GM19438 (cell line): Measurements from ENCODE around the gene CNBD2.
"Not testable (repeated sequence)": the region's sequence is repeated elsewhere in the genome, so short reads cannot be mapped to it uniquely, and the experiment has no call there.

ENCODE experiments used
- ATAC-seq: cut with Tn5 transposase; IDR thresholded peaks from one replicate; pipeline ENCODE4 v1.9.1; 2021; ENCODE audit warnings: low read depth; ENCODE audit not compliant: unreplicated experiment

Gene CNBD2

DNA sequence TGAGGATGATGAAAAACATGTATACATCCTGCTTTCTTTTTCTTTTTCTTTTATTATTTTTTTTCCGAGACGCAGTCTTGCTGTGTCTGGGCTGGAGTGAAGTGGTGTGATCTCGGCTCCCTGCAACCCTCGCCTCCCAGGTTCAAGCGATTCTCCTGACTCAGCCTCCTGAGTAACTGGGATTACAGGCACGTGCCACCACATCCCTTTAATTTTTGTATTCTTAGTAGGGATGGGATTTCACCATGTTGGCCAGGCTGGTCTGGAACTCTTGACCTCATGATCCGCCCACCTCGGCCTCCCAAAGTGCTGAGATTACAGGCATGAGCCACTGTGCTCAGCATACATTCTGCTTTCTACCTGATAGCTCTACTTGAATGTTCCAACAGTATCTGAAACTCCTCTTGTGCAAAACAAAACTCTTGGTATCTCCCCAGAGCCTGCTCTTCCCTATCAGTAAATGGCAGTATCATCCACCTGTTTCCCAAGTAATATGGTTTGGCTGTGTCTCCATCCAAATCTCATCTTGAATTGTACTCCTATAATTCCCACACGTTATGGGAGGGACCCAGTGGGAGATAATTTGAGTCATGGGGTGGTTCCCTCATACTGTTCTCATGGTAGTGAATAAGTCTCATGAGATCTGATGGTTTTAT lies 85.6 kb downstream of the CNBD2 start:
- not testable (repeated sequence) for ATAC-seq

DNA sequence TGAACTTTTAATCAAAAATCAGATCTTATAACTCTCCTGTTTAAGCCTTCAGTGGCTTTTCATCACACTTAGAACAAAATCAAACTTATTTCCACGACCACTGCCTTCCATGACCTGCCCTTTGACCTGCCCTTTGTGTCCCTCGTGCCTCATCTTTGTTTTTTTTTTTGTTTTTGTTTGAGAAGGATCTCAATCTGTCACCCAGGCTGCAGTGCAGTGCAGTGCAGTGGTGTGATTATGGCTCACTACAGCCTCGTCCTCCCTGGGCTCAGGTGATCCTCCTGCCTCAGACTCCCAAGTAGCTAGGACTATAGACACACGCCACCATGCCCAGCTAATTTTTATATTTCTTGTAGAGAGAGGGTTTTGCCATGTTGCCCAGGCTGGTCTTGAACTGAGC lies 86.8 kb downstream of the CNBD2 start:
- no peak for ATAC-seq

DNA sequence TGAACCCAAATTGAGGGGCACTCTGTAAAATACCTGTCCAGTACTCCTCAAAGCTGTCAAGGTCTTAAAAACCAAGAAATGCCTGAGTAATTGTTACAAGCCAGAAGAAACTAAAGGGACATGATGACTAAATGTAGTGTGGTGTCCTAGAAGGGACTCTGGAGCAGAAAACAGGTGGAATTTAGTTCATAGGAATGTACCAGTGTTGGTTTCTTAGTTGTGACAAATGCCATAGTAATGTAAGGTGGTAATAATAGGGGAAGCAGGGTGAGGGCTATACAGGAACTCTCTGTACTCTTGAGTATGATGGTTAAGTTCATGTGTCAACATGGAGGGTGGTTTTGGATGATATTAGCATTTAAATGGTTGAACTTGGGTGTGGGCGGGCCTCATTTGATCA lies 92.3 kb downstream of the CNBD2 start:
- ATAC-seq: no peak

DNA sequence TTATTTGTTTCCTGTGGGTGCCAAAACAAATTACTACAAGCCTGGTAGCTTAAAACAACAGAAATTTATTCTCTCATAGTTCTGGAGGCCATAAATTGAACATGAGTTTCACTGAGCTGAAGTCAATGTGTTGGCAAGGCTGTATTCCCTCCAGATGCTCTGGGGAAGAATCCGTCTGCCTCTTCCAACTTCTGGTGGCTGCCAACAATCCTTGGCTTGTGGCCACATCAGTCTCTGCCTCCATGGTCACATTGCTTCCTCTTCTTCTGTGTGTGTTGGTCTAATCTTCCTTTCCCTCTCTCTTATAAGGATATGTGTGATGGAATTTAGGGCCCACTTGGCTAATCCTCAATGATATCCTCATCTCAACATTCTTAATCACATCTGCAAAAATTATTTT lies 93.4 kb downstream of the CNBD2 start:
- ATAC-seq: no peak

DNA sequence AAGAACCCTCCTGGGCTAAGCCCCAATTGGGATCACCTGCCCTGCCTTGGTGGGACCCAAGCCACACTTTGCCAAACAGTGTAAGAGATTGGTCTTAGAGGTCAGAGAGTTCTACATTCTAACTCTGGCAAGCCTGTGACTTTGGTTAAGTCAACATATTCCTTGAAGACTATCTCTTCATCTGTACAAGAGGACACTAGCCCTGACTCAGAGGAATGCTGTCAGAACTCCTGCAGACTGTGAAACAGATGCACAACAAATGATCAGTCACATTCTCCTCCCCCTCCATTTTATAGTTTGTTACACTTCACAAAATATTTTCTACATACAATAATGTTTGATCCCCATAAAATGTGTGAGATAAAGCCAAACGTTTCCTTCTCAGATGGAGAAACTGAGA lies 94.4 kb downstream of the CNBD2 start:
- ATAC-seq: no peak

DNA sequence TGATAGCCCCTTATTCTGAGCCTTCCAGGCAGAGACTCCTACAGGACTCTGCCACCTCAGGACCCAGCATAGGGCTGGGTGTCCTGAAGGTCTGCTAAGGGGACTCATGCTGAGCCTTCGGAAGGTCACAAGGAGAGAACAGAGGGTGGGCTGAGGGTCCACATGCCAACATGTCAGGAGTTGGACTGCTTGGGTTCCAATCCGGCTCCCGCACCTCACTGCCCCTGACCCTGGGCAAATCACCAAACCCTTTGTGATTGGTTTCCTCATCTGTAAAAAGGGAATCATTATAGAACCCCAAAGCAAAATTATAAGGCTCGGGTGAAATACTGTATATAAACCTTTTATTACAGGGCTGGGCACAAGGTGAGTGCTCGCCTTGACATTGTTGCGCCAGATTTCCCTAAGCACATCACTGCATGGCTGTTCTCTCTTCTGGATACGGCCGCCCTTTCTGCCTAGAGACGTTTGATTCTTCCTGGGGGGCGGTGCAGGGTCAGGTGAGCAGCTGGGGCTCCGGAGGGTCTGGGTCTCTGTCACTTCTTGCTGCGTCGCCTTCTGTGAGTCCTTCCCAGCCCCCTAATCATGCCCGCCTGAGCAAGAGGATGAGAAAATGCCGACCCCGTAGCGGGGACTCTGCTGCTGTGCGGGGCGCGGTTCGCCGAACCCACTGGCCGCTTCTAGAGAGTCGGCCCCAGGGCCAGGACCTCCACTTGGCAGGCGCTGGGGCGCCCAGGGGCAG lies 95.7 kb downstream of the CNBD2 start:
- no peak for ATAC-seq

DNA sequence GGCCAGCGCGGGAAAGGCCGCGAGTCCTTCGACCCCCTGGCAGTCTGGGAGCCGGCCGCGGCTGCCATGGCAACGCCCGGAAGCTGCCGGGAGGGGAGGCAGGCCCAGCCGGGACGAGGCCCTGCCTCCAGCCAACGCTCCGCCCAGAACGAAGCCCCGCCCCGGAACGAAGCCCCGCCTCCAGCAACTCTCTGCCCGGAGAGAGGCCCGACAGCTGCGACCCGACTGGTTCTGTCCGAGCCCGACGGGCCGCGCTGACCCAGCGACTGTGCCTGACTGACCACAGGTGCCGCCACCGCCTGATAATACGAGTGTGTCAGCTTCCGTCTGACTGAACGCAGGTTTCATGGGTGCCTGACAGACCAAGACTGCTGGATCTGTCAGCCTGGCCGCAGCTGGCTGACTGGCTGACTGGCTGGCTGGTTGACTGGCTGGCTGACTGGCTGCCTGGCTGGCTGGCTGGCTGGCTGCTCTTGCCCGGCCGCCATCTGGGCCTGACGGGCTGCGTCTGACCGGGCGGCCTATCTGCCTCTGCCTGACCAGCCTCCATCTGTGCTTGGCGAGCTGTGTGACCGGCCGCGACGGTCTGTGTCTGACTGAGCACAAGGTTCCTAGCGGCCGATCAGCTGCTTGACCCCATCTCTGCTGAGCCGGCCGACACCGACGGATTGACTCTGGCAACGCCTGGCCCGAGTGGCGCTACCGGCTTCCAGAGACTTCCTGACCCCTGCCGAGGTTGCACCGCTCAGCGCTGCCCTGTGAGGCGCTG lies 96.5 kb downstream of the CNBD2 start:
- peak; percentile 91 for ATAC-seq

DNA sequence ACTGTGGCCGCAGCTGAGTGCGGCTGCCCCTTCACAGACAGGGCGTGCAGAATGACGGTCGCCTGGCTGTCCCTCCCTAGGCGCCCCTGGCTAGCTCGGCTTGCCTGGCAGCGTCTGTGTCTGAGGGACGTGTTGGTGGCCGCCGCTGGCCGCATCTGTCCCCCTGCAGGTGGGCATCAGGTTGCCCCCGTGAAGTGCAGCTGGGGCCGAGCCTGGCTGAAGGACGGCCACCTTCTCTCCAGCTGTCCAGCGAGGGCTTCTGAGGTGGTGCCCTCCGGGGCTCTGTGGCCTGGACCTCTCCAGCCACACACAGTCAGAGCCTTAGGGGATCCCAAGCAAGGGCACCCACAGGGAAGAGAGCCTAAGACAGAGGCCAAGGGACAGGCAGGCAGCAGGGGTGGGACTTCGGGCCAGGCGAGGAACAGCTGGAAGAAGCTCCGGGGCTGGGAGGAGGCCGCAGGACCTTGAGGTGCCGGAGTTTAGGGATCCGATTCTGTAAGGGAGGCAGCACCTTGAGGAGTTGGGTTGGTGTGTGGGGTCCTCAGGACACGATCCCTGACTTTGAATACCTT lies 97.1 kb downstream of the CNBD2 start:
- ATAC-seq: no peak

DNA sequence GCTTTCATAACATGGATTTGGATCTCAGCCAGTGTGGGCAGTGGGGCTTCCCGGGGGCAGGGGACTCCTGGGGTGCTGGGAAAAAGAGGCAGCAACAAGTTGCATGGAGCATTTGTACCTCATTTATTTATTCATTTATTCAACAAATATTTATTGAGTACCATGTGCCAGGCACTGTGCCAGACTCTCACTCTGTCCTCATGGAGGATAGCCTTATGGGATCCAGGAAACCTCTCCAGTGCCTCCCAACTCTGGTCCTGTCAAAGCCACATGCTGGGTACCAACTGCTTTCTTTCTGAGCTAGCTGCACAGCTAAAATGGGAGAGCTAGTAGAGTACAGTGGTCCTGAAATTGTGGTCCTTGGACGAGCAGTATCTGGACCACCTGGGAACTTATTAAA lies 98.4 kb downstream of the CNBD2 start:
- ATAC-seq: no peak

DNA sequence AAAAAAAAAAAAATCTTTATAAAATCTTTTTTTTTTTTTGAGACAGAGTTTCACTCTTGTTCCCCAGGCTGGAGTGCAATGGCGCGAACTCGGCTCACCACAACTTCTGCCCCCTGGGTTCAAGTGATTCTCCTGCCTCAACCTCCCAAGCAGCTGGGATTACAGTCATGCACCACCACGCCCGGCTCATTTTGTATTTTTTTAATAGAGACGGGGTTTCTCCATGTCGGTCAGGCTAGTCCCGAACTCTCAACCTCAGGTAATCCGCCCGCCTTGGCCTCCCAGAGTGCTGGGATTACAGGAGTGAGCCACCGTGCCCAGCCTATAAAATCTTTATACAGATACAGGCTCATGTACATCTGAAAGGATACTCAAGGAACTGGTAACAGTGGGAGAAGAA lies 100.1 kb downstream of the CNBD2 start:
- not testable (repeated sequence) for ATAC-seq

DNA sequence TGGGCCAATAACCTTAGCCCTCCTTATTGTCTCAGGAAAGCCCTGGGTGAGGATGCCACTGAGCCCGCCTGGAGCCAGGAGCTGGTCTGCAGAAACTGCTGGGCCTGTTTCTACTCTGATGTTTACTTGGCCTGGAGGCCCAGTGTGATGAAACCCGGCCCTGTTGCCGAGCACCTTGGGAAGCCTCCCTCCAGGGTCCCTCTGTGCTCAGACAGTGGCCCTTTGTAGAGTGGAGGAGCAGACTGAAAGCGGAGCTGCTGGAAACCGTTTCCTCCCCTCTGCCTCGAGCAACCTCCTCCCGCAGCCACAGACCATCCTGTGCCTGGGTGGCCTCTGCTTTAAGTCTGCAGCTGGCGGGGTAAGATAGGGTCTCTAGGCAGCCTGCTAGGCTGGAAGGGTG lies 102.1 kb downstream of the CNBD2 start:
- no peak for ATAC-seq

DNA sequence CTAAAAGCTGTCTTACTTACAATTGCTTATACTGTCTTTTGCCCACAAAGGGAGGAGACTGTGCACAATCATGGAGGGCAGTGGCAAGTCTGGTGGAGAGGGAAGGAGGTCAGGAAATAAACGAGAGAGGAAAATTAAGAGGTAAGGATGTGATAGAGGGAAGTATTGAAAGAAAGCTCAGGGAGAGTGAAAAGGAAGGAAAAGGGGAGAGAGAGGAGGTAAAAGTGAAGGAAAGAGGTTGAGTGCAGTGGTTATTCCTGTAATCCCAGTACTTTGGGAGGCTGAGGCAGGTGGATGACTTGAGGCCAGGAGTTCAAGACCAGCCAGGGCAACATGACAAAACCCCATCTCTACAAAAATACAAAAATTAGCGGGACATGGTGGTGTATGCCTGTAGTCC lies 103.5 kb downstream of the CNBD2 start:
- no peak for ATAC-seq

DNA sequence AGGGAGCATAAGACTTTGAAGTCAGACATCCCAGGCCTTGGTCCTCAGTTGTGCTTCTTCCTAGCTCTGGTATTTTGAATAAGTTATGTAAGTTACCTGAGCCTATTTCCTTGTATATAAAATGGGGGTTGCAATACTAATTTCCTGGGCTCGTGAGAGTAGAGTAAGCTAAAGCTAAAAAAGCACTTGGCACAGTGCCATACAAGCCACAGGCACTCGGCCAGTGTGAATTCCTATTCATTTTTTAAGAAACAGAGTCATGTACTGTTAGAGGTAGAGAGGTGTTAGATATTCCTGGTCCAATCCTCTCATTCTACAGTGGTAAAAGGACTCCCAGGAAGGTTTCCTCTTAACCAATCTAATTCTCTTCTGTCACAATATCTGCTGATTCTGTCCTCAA lies 106.6 kb downstream of the CNBD2 start:
- no peak for ATAC-seq

DNA sequence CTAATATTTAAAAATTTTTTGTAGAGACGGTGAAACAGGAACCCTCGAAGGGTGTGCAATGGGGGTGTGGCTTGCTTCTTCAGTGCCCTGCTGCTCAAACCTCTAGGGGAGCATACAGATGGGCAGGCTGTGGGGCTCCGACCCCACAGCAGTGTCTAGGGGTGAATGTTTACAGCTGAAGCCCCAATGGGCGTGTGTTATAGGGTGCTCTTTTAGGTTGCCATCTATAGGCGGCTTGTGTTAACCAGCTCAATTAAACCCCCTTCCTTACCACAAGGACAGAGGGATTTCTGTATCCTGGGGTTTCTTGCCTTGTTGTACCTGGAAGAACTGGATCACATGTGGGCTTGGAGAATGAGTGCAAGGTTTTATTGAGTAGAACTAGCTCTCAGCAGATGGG lies 109.4 kb downstream of the CNBD2 start:
- ATAC-seq: not testable (repeated sequence)

DNA sequence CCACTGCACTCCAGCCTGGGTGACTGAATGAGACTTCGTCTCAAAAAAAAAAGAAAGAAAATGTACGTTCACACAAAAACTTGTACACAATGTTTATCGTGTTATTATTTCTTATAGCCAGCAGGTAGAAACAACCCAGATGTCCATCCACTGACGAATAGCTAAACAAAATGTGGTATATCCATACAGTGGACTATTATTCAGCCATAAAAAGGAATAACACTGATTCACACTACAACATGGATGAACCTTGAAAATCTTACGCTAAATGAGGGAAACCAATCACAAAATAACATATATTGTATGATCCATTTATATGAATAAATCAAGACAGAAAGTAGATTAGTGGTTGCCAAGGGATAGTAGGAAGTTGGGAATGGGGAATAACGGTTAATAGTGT lies 111.1 kb downstream of the CNBD2 start:
- no peak for ATAC-seq

DNA sequence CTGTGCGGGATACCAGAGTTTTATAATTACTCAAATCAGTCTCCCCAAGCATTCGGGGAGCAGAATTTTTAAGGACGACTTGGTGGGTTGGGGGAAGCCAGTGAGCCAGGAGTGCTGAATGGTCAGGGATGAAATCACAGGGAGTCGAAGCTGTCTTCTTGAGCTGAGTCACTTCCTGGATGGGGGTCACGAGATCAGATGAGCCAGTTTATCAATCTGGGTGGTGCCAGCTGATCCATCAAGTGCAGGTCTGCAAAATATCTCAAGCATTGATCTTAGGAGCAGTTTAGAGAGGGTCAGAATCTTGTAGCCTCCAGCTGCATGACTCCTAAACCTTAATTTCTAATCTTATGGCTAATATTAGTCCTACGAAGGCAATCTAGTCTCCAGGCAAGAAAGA lies 111.6 kb downstream of the CNBD2 start:
- not testable (repeated sequence) for ATAC-seq
